PC-3 (cell line): ENCODE measurements around the gene KDM6B. TPM values are rescaled to one million over a fixed set of nuclear protein-coding genes. Genes with fewer than 3 reads are reported as not detected.

ENCODE experiments used
- ATAC-seq: fragments of 200-7000 bp; cut with Tn5 transposase; 2 replicates; pipeline ENCODE4 v1.9.1; 2020; ENCODE audit warnings: mild to moderate bottlenecking, moderate library complexity
- BruUV-seq: library from RNA; stranded (reverse); fragments of 400-500 nt; replicated peaks from 2 replicates; lab custom pipeline; 2021; lab: Mats Ljungman, UMichigan
- CTCF ChIA-PET: fragments of 300-600 bp; sonication (Branson Sonifier 250); formaldehyde crosslinking; loops from one replicate; lab custom pipeline; 2022; ENCODE audit warnings: antibody characterized with exemption; lab: Charles Lee
- POLR2A ChIA-PET: fragments of 300-600 bp; sonication (Branson Sonifier 250); formaldehyde crosslinking; loops from one replicate; lab custom pipeline; 2022; ENCODE audit warnings: antibody characterized with exemption; ENCODE audit not compliant: unreplicated experiment; lab: Charles Lee
- DNase-seq: peaks from one replicate; pipeline ENCODE4 v3.0.0-alpha.2; 2015
- H2AFZ ChIP-seq: fragments of 300-600 bp; sonication (generic); 2 replicates; pipeline ENCODE4 v1.6.0; 2016; ENCODE audit warnings: antibody characterized with exemption, low read length
- H3F3A ChIP-seq: fragments of 300-600 bp; sonication (generic); one replicate; pipeline ENCODE4 v1.6.0; 2017; ENCODE audit warnings: antibody characterized with exemption, low read length, control low read depth, mild to moderate bottlenecking; ENCODE audit not compliant: unreplicated experiment
- H3K27ac ChIP-seq: fragments of 300-600 bp; sonication (generic); 2 replicates; pipeline ENCODE4 v1.5.1; 2016; ENCODE audit warnings: mild to moderate bottlenecking, low read length
- H3K27me3 ChIP-seq: fragments of 300-600 bp; sonication (generic); 2 replicates; pipeline ENCODE4 v1.6.1; 2016; ENCODE audit warnings: low read length, mixed read lengths
- H3K36me3 ChIP-seq: fragments of 300-600 bp; sonication (generic); 2 replicates; pipeline ENCODE4 v1.6.1; 2016; ENCODE audit warnings: low read depth, mixed run types, low read length, mixed read lengths
- H3K4me1 ChIP-seq: fragments of 300-600 bp; sonication (generic); 2 replicates; pipeline ENCODE4 v1.5.1; 2016; ENCODE audit warnings: low read length; ENCODE audit not compliant: insufficient read depth
- H3K4me2 ChIP-seq: fragments of 300-600 bp; sonication (generic); 2 replicates; pipeline ENCODE4 v1.6.0; 2016; ENCODE audit warnings: low read length
- H3K4me3 ChIP-seq: fragments of 300-600 bp; sonication (generic); 2 replicates; pipeline ENCODE4 v1.5.1; 2016; ENCODE audit warnings: mild to moderate bottlenecking, low read length, mixed read lengths
- H3K79me2 ChIP-seq: fragments of 300-600 bp; sonication (generic); 2 replicates; pipeline ENCODE4 v1.6.1; 2017; ENCODE audit warnings: low read length, mixed read lengths
- H3K9ac ChIP-seq: fragments of 300-600 bp; sonication (generic); 2 replicates; pipeline ENCODE4 v1.6.0; 2016; ENCODE audit warnings: mild to moderate bottlenecking, low read length
- H3K9me2 ChIP-seq: fragments of 300-600 bp; sonication (generic); replicated peaks from 2 replicates; pipeline ENCODE4 v1.6.1; 2016; ENCODE audit warnings: mixed run types, low read length, mixed read lengths
- H3K9me3 ChIP-seq: fragments of 300-600 bp; sonication (generic); 2 replicates; pipeline ENCODE4 v1.6.1; 2016; ENCODE audit warnings: low read length, mixed read lengths
- H4K20me1 ChIP-seq: fragments of 300-600 bp; sonication (generic); 2 replicates; pipeline ENCODE4 v1.6.1; 2016; ENCODE audit warnings: low read length, mixed read lengths
- EZH2 ChIP-seq: fragments of 300-600 bp; sonication (generic); IDR thresholded peaks from one replicate; pipeline ENCODE4 v1.6.1; 2017; ENCODE audit warnings: antibody characterized with exemption, mild to moderate bottlenecking, low read length; ENCODE audit not compliant: unreplicated experiment
- EZH2phosphoT487 ChIP-seq: fragments of 300-600 bp; sonication (generic); IDR thresholded peaks from 2 replicates; pipeline ENCODE4 v1.6.1; 2018; ENCODE audit warnings: mild to moderate bottlenecking, antibody characterized with exemption, low read length, borderline replicate concordance
- intact Hi-C: fragments of 100-400 bp; cut with micrococcal nuclease; formaldehyde crosslinking; loops from 2 replicates; pipeline ENCODE4 v1.9.0; 2023
- total RNA-seq: library from RNA; depleted of rRNA; stranded (reverse); fragments of >200 nt; gene quantifications from 2 replicates; pipeline ENCODE4 v1.2.3, GENCODE V29; 2014
- TF ChIP-seq, protein P1 (sequence below): fragments of 300-600 bp; sonication (generic); conservative IDR thresholded peaks from 2 replicates; pipeline ENCODE4 v1.5.1; 2017; ENCODE audit warnings: antibody characterized with exemption, low read depth, mild to moderate bottlenecking, low read length

KDM6B gene
- total RNA-seq, 1 experiment from 2014 or later: 3.2 TPM

DNA sequence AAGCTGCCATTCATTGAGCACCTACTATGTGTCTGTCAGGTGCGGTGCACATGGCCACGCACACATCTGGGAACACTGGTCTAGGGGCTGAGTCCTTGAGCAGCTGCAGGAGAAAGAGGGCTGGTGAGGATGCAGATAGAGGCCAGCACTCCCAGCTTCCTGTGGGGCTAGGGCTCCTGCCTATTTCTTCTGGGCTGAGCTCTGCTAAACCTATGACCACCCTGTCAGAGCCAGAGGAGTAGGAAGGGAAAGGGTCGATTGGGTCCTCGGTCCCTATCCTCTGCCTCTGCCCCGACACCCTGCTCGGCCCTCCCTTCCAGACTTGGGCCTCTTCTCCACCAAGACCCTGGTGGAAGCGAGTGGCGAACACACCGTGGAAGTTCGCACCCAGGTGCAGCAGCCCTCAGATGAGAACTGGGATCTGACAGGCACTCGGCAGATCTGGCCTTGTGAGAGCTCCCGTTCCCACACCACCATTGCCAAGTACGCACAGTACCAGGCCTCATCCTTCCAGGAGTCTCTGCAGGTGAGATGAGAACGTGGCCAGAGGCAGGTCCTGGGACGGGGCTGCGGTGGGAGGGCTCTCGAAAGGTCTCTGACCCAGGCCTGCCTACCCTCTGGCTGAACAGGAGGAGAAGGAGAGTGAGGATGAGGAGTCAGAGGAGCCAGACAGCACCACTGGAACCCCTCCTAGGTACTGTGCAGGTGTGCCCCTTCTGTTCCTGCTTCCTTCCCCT lies 16.9 kb downstream of the KDM6B start:
- no peak overlapping the region for H3K9ac ChIP-seq
- no peaks in the 10 kb centered on the region for H3K27me3 ChIP-seq
- peaks cover 14% of the 10 kb centered on the region for H3K4me1 ChIP-seq
- peak overlapping the region; percentile 62 for H3K4me2 ChIP-seq
- ATAC-seq (no peak), DNase-seq (no peak)
- no peaks in the 10 kb centered on the region for H3K9me2 ChIP-seq
- H2AFZ ChIP-seq: no peak overlapping the region
- peaks cover 8% of the 10 kb centered on the region; the same call in 1 of the 2 replicates for H3K36me3 ChIP-seq
- ChIA-PET POLR2A (interaction anchor here (0.6 kb wide), 1 partner anchor 17 kb away, joined by 4 read pairs; the partner anchor contains the start of gene KDM6B), CTCF (interaction anchor here (0.6 to 0.7 kb wide), 2 partner anchors 26 to 161 kb away, joined by 3 read pairs; no protein-coding TSS in a partner anchor)
- no peaks in the 10 kb centered on the region for H3K9me3 ChIP-seq
- BruUV-seq: no TSS peak
- no peaks in the 10 kb centered on the region for H4K20me1 ChIP-seq
- H3K4me3 ChIP-seq: peak overlapping the region; percentile 43
- peaks cover 8% of the 10 kb centered on the region; the same call in 1 of the 2 replicates for H3K79me2 ChIP-seq
- no peak overlapping the region for H3K27ac ChIP-seq
- intact Hi-C loops: loop anchor here (1.0 kb wide), 1 partner anchor 29 kb away; no protein-coding TSS in a partner anchor
- TF ChIP-seq EZH2phosphoT487: no peak
- TF ChIP-seq EZH2: no peak
- TF ChIP-seq, protein P1, sequence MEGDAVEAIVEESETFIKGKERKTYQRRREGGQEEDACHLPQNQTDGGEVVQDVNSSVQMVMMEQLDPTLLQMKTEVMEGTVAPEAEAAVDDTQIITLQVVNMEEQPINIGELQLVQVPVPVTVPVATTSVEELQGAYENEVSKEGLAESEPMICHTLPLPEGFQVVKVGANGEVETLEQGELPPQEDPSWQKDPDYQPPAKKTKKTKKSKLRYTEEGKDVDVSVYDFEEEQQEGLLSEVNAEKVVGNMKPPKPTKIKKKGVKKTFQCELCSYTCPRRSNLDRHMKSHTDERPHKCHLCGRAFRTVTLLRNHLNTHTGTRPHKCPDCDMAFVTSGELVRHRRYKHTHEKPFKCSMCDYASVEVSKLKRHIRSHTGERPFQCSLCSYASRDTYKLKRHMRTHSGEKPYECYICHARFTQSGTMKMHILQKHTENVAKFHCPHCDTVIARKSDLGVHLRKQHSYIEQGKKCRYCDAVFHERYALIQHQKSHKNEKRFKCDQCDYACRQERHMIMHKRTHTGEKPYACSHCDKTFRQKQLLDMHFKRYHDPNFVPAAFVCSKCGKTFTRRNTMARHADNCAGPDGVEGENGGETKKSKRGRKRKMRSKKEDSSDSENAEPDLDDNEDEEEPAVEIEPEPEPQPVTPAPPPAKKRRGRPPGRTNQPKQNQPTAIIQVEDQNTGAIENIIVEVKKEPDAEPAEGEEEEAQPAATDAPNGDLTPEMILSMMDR: no peak
- H3F3A ChIP-seq: no peaks in the 10 kb centered on the region

DNA sequence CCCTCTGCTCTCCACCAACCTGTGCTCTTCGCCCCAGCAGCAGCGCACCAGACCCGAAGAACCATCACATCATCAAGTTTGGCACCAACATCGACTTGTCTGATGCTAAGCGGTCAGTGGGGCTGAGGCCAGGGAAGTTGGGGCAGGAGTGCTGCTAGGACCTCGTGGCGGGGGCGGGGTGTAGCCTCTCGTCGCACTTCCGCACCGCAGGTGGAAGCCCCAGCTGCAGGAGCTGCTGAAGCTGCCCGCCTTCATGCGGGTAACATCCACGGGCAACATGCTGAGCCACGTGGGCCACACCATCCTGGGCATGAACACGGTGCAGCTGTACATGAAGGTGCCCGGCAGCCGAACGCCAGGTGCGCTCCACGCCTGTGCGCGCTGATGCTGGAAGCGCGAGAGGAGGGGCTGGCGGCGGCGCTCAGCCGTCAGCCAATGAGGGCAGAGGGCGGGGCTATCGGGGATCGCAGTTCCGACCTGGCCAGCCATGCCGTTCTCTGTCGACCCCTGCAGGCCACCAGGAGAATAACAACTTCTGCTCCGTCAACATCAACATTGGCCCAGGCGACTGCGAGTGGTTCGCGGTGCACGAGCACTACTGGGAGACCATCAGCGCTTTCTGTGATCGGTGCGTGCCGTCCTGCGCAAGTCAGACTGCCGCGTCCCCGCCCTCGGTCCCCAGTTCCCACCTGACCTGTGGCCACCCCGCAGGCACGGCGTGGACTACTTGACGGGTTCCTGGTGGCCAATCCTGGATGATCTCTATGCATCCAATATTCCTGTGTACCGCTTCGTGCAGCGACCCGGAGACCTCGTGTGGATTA lies 17.6 kb downstream of the KDM6B start:
- CTCF ChIA-PET: interaction anchor here (0.6 to 0.7 kb wide), 2 partner anchors 27 to 161 kb away, joined by 3 read pairs; no protein-coding TSS in a partner anchor
- Histone ChIP-seq H3K36me3 (peaks cover 8% of the 10 kb centered on the region; the same call in 1 of the 2 replicates), H3K27ac (no peak overlapping the region), H3K9me3 (no peaks in the 10 kb centered on the region), H2AFZ (no peak overlapping the region), H3F3A (no peaks in the 10 kb centered on the region), H3K27me3 (no peaks in the 10 kb centered on the region), H3K4me3 (peak overlapping the region; percentile 43), H3K9me2 (no peaks in the 10 kb centered on the region), H3K4me1 (peaks cover 18% of the 10 kb centered on the region), H3K9ac (no peak overlapping the region), H4K20me1 (no peaks in the 10 kb centered on the region), H3K4me2 (peak overlapping the region; percentile 62), H3K79me2 (peaks cover 16% of the 10 kb centered on the region)
- no TSS peak for BruUV-seq
- peak; percentile 87 for DNase-seq
- intact Hi-C loops: loop anchor here (1.0 kb wide), 1 partner anchor 29 kb away; no protein-coding TSS in a partner anchor
- POLR2A ChIA-PET: no interaction called here
- no peak for TF ChIP-seq EZH2phosphoT487
- TF ChIP-seq, protein P1: peak; percentile 74
- ATAC-seq: peak; percentile 85
